GM12875 (cell line): Measurements from ENCODE around the gene RAB29.

Experiments
- H3K4me3 ChIP-seq: one replicate; pipeline ENCODE4 v1.5.1; 2011; ENCODE audit warnings: low read depth, low read length, control low read depth
- CTCF ChIP-seq: IDR thresholded peaks from 2 replicates; pipeline ENCODE4 v1.5.1; 2011; ENCODE audit warnings: low read depth, mild to moderate bottlenecking, control low read depth, inconsistent platforms, low read length, moderate library complexity, borderline replicate concordance; ENCODE audit not compliant: insufficient read depth

The RAB29 gene

GRCh38 chr1:205775717-205776056, 405 bp upstream of the RAB29 start:
- H3K4me3 ChIP-seq: no peak overlapping the region
- no peak for TF ChIP-seq CTCF

GRCh38 chr1:205774198-205775014, 876 bp downstream of the RAB29 start:
- TF ChIP-seq CTCF: no peak
- peak overlapping the region; percentile 67 for H3K4me3 ChIP-seq

GRCh38 chr1:205772607-205773032, 2.7 kb downstream of the RAB29 start:
- H3K4me3 ChIP-seq: no peak overlapping the region
- no peak for TF ChIP-seq CTCF

GRCh38 chr1:205770618-205771017, 4.7 kb downstream of the RAB29 start:
- no peak overlapping the region for H3K4me3 ChIP-seq
- no peak for TF ChIP-seq CTCF

- no peak overlapping the region for H3K4me3 ChIP-seq
- TF ChIP-seq CTCF: no peak
Observed at GRCh38 chr1:205769641-205770365, 5.5 kb downstream of the RAB29 start.

GRCh38 chr1:205767248-205767647, 8.0 kb downstream of the RAB29 start:
- TF ChIP-seq CTCF: no peak
- no peak overlapping the region for H3K4me3 ChIP-seq

GRCh38 chr1:205766570-205766969, 8.7 kb downstream of the RAB29 start:
- no peak overlapping the region for H3K4me3 ChIP-seq
- no peak for TF ChIP-seq CTCF
